GM12872 (cell line): Measurements from ENCODE around the gene ZNF311.

Experiments
- TF ChIP-seq, protein P1 (sequence below): IDR thresholded peaks from 3 replicates; pipeline ENCODE4 v1.5.1; 2011; ENCODE audit warnings: low read depth, mild to moderate bottlenecking, low read length, moderate library complexity; ENCODE audit not compliant: insufficient read depth

ZNF311 gene

DNA sequence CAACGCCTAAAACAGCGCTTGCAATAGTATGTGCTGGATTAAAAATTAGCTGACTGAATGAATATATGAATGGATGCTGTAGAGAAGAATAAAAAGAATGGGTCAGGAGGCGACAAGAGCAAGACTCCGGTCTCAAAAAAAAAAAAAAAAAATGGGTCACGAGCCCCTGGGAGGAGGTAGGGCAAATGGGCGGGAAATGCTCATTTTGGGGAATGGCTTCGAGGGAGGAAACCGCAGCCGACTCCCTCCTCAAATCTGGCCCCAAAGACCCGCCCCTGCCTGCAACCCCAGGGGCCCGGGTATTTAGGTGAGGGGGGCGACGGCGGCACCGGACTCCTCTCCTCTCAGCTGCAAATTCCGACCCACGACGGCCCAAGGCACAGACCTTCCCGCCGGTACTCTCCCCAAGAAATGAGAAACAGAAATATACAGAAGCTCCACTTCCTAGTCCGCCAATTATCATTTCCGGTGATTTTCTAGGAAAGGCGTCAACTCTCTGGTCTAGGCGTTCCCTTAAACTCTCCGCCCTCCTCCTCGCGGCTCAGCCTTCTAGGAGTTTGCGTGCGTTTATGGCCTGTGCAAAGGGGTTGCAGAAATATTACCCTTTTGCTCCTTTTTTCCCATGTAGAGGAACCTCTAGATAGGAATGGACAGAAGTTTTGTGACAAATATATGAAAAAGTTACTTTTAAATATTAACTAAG lies at the start of gene ZNF311:
Gene ZNF311, minus strand, starts transcription at position 133 of the 703 bp plus-strand sequence. CDS start 1,361 bp downstream, outside the sequence.
- TF ChIP-seq, protein P1, sequence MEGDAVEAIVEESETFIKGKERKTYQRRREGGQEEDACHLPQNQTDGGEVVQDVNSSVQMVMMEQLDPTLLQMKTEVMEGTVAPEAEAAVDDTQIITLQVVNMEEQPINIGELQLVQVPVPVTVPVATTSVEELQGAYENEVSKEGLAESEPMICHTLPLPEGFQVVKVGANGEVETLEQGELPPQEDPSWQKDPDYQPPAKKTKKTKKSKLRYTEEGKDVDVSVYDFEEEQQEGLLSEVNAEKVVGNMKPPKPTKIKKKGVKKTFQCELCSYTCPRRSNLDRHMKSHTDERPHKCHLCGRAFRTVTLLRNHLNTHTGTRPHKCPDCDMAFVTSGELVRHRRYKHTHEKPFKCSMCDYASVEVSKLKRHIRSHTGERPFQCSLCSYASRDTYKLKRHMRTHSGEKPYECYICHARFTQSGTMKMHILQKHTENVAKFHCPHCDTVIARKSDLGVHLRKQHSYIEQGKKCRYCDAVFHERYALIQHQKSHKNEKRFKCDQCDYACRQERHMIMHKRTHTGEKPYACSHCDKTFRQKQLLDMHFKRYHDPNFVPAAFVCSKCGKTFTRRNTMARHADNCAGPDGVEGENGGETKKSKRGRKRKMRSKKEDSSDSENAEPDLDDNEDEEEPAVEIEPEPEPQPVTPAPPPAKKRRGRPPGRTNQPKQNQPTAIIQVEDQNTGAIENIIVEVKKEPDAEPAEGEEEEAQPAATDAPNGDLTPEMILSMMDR = no peak

DNA sequence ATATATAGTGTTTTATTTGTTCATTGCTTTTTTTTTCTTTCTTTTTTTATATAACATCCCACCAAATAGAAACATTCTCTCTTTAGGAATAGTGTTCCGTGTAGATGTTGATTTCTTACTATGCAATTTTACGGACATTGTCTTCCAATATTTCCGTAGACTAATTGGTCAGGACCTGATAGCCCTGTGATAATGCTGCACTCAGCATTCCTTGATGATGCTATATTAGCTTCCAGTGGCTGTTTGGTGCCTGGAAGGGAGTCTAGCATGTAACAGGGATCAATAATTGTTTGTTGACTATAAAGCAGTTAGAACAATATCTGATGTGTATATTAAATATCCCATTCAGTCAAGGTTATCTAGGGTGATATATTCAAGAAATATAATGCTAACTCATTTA lies 46.6 kb upstream of the ZNF311 start:
- TF ChIP-seq, protein P1 = no peak

DNA sequence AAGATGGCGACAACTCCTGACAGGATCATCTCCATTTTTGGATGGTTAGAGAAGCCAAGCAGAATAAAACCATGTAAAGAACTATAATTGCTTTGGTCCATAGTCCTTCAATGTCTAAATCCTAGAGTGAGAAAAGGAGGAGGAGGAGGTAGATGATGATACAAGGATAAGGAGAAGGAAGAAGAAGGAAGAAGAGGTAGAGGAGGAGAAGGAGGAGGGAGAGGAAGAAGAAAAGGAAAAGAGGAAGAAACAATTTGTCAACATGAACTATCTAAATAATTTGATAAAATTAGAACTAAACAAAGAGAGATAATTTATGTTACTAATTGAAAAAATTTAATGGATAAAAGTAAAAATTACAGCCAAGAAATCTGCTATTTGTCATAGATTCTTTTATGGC lies 40.0 kb upstream of the ZNF311 start, which contains the start of gene OR2W1:
Gene OR2W1, minus strand, starts transcription at position 101 of the 400 bp plus-strand sequence. Its CDS starts 0 bp downstream, at position 101.
- TF ChIP-seq, protein P1 = no peak

DNA sequence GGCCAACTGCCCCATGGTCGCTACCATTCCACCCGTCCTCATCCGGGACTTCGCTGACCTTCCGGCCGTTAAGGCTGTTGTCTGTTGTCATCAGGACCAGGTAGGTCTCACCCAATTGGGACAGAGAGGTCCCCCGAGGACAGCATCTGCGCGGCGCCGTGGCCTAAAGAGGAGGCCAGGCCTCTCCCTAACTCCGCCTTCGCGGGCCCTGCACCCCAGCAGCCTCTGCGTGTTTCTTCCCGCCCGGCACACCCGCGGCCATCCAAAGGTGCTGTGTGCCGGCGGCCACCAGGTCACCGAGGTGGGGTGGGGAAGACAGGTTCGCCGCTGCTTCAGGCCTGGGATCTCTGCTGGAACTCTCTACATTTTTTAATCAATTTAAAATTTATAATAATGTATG lies 30.8 kb upstream of the ZNF311 start:
- TF ChIP-seq, protein P1 = no peak

DNA sequence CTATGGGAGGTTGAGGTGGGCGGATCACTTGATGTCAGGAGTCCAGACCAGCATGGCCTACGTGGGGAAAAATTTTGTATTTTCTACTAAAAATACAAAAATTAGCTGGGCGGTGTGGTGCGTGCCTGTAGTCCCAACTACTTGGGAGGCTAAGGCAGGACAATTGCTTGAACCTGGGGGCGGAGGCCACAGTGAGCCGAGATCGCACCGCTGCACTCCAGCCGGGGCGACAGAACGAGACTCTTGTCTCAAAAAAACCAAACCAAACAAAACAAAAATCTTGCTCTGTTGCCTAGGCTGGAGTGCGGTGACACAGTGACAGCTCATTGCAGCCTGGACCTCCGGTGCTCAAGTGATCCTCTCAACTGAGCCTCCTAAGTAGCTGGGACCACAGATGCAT lies 23.7 kb upstream of the ZNF311 start:
- TF ChIP-seq, protein P1 = no peak

DNA sequence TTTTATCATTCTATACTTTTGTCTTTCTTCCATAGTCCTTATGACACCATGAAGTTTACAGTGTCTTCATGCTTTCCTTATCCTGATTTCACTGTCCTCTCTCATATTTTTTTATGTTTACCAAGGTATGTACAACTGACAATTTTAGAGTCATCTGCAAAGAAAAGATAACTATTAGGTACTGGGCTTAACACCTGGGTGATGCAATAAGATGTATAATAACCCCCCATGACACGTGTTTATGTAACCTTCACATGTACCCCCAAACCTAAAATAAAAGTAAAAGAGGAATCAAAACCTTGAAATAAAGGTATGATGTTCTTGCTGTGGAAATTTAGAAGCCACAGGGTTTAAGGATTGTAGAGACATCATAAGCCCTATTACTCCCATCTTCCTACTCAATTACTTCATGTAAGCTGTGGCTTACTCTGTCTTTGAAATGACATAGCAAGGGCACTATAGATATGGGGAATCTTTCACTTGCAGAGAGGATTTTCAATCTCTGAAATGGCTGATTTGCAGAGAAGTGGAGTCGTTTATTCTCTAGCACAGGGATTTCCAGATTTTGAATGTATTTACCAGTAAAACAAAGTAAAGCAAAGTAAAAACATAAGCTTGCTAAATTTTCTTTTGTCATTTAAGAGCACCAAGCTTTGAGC lies 20.9 kb upstream of the ZNF311 start:
- TF ChIP-seq, protein P1 = no peak

DNA sequence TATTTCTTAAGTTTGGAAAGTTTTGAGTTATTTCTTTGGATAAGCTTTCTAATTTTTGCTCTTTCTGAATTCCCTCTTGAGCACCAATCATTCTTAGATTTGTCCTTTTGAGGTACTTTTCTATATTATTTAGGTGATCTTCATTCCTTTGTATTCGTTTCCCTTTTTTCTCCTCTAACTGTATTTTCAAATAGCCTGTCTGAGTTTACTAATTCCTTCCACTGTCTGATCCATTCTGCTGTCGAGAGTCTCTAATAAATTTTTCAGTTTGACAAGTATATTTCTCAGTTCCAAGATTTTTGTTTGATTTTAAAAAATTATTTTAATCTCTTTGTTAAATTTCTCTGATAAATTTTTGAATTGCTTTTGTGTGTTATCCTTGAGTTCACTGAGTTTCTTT lies 16.3 kb upstream of the ZNF311 start:
- TF ChIP-seq, protein P1 = no peak
